GM23248 (cell line): ENCODE results near the gene PAN2.
"Not testable (repeated sequence)": the region's sequence is repeated elsewhere in the genome, so short reads cannot be mapped to it uniquely, and the experiment has no call there.

Source experiments
- EZH2 ChIP-seq: fragments of 200-600 bp; sonication (generic); IDR thresholded peaks from 2 replicates; pipeline ENCODE4 v1.6.1; 2018; ENCODE audit warnings: antibody characterized with exemption, mild to moderate bottlenecking; ENCODE audit not compliant: insufficient read depth, poor library complexity, severe bottlenecking
- EZH2phosphoT487 ChIP-seq: fragments of 200-600 bp; sonication (generic); IDR thresholded peaks from 2 replicates; pipeline ENCODE4 v1.6.1; 2018; ENCODE audit warnings: antibody characterized with exemption, moderate library complexity, mild to moderate bottlenecking, low read depth; ENCODE audit not compliant: insufficient read depth

DNA sequence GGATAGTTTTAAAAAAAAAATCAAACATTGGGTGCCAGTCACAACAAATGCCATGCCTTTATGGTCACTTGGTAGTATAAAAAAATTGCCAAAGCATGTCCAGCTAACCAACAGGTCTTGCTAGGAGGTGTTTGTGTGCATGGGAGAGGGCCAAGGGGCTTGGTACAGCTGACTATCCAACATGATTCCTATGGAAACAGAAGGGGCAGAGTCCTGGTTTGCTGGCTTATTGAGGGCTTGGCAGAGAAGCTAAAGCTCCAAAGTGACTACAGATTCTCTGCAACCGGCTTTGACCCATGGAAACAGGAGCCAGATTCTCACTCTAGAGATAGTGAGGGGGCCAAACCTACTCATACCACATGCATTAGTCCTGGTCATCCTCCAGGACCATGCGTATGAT, 61.3 kb downstream of the PAN2 start:
- not testable (repeated sequence) for TF ChIP-seq EZH2phosphoT487, EZH2
